Lower leg skin (tissue), 3 donors: ENCODE measurements around the gene DBP.

Experiments
- POLR2A ChIP-seq, 2 donors: fragments of 450-650 bp; IDR thresholded peaks; one replicate each; pipeline ENCODE4 v1.6.1; 2016 to 2017; ENCODE audit warnings: antibody characterized with exemption in 2 of 2, mild to moderate bottlenecking in 1 of 2, moderate library complexity in 1 of 2
- TF ChIP-seq, protein P1 (sequence below), 3 donors: fragments of 450-650 bp; IDR thresholded peaks; one replicate each; pipeline ENCODE4 v1.5.1; 2016; ENCODE audit warnings: antibody characterized with exemption in 3 of 3, mild to moderate bottlenecking in 3 of 3, moderate library complexity in 2 of 3

DNA sequence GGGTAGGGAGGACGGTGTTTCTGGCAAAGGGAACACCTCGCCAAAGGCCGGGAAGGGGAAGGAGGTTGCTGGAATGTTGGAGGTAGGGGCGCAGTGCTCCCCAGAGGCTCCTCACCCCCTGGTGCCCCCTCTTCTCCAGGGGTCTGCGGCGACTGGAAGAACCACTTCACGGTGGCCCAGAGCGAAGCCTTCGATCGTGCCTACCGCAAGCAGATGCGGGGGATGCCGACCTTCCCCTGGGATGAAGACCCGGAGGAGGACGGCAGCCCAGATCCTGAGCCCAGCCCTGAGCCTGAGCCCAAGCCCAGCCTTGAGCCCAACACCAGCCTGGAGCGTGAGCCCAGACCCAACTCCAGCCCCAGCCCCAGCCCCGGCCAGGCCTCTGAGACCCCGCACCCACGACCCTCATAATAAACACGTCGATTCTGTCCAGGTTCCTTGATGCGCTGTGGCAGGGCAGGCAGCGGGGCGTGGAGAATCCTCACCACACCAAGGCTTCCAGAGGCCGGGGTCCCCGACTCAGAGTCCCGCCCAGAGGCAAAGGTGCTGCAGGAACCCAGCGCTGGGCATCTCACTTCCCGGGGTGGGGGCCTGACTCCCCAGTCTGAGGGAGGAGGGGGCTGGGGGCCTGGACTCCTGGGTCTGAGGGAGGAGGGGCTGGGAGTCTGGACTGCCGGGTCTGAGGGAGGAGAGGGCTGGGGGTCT, 38.0 kb downstream of the DBP start:
- no peak for TF ChIP-seq POLR2A (IDR thresholded peaks at IDR 0.05)
- TF ChIP-seq, protein P1, sequence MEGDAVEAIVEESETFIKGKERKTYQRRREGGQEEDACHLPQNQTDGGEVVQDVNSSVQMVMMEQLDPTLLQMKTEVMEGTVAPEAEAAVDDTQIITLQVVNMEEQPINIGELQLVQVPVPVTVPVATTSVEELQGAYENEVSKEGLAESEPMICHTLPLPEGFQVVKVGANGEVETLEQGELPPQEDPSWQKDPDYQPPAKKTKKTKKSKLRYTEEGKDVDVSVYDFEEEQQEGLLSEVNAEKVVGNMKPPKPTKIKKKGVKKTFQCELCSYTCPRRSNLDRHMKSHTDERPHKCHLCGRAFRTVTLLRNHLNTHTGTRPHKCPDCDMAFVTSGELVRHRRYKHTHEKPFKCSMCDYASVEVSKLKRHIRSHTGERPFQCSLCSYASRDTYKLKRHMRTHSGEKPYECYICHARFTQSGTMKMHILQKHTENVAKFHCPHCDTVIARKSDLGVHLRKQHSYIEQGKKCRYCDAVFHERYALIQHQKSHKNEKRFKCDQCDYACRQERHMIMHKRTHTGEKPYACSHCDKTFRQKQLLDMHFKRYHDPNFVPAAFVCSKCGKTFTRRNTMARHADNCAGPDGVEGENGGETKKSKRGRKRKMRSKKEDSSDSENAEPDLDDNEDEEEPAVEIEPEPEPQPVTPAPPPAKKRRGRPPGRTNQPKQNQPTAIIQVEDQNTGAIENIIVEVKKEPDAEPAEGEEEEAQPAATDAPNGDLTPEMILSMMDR (IDR thresholded peaks at IDR 0.05) = no peak
